Hepatic stellate cell (primary cell): Measurements from ENCODE around the gene WRNIP1.
A peak's percentile ranks its signal among the peaks of the same experiment; 100 is the strongest.

Experiments used
- DNase-seq: peaks from one replicate; pipeline ENCODE4 v3.0.0; 2011; ENCODE audit warnings: low spot score

The WRNIP1 gene

GRCh38 chr6:2807342-2808090, 42.3 kb downstream of the WRNIP1 start:
- peak; percentile 40 for DNase-seq

GRCh38 chr6:2809015-2809414, 43.8 kb downstream of the WRNIP1 start:
- DNase-seq = no peak

DNA sequence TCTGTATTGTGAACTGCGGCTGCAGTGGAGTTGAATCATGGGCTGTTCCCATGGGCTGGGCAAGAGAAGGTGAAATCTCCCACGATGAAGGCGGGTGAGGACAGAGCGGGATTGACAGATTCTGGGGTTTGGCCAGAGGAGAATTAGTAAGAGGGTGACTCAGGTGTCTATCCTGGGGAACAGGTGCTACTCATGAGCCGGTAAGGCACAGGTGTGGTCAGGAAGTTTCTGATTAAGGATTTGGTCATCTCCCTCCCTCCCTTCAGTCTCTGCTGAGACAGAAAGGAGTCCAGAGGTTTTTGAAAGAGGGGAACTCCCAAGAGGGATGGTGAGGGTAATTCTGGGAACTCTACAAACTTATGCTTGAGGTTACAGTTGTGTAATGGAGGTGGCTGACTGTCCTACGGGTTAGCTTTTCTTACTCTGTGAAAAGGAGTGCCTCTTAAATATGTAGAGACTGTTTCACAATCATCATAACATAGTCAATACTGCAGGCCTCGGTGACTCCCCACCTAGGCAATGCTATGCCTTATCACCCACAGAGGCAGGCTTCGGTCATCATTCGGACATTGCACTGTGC, 45.0 kb downstream of the WRNIP1 start:
- DNase-seq = no peak

GRCh38 chr6:2812695-2813094, 47.5 kb downstream of the WRNIP1 start:
- DNase-seq = no peak

- no peak for DNase-seq
Measured at GRCh38 chr6:2816158-2816557, 51.0 kb downstream of the WRNIP1 start.

DNA sequence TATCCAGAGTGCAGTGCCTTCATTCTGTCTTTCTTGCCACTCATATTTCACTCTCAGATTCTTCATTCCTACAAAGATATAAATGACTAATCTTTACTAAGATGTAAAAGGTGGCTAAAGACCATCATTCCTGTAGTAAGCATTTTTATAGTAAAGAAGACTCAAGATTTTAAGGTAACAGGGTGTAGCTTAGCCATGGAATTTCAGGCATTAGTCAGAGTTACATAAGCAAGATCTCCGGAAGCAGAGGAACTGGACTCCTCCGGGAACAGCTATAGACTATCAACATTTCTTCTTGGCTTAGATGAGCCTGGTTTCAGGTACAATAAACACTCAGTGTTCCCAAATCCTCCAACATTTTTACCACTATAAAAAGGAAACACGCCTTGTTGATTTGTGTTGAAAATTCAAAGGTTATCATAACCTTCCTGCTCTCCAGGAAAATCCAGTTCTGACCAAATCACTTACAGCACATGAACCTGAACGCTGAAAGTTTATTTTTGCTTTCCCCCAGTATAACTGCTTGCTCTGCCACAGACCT, 52.8 kb downstream of the WRNIP1 start:
- peak; percentile 45 for DNase-seq

DNA sequence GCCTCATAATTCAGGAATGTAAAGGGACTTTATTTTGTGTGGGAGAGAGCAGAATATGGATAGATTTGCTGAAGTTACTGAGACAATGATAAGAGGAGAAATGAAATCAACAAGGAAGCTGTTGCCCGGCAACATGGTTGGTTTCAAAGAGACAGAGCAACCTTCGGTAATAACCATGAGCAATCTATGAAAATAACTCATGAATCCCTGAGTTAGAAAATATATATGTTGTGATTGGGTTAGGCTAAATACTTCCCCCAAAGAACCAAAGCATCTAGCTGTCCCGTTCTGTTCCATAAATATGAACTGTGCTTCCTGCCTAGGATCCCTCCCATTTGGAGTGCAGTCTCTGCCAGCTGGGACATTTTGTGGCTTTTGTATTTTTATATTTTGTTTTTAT, 53.4 kb downstream of the WRNIP1 start:
- peak; percentile 48 for DNase-seq

- DNase-seq = no peak
Measured at GRCh38 chr6:2819115-2819514, 53.9 kb downstream of the WRNIP1 start.

DNA sequence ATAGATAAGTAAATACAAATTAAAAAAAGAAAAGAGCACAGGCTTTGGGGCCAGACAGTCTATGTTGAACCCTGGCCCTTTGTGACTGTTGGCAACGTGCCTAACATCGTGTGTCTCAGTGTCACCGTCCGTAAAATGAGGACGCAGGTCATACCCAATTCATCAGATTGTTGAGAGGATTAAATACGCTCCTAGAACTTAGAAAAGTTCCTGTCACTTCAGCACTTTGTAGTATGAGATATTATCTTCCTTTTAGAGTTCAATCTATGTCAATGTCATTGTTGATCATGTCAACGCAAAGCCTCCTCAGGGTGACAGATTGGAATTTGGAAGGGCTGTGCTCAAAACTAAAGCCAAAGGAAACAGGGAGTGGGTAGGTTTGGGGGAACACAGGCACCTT, 54.8 kb downstream of the WRNIP1 start:
- no peak for DNase-seq

DNA sequence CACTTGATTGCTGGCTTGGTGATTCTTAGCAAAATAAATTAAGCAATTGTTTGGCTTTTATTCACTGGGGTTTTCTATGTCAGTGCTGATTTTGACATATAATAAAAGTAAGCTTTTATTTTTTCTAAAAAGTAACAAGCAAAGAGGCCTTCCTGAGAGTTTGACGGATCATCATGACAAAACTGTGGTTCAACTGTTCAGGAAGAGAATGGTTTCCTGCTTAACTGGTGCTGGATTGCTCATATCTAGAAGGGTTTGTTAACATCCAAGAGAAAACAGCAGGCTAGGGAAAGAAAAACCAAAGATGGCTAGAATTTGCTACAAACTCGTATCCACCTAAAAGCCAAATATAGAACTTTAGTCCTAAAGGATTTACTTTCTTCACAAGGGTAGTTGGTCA, 55.2 kb downstream of the WRNIP1 start:
- no peak for DNase-seq

GRCh38 chr6:2821554-2821953, 56.4 kb downstream of the WRNIP1 start:
- no peak for DNase-seq

- no peak for DNase-seq
Measured at GRCh38 chr6:2823104-2823850, 58.1 kb downstream of the WRNIP1 start.

DNA sequence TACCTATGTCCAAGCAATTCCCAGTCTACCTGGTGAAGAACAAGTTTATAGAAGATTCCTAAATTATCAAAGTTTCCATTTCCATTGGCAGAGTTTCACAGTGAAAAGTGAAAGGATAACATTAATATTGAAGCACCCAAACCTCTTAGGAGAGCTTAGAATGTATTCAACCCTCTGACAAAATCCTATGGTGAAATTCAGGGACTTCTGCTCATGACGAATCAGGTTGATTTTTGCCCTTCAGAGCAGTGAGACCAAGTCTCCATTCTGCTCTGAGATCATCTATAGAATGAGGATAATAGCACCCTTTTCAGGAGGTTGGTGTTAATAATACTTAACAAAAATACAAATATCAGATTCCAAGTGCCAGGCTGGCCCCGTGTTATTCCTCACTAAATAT, 60.9 kb downstream of the WRNIP1 start:
- no peak for DNase-seq

DNA sequence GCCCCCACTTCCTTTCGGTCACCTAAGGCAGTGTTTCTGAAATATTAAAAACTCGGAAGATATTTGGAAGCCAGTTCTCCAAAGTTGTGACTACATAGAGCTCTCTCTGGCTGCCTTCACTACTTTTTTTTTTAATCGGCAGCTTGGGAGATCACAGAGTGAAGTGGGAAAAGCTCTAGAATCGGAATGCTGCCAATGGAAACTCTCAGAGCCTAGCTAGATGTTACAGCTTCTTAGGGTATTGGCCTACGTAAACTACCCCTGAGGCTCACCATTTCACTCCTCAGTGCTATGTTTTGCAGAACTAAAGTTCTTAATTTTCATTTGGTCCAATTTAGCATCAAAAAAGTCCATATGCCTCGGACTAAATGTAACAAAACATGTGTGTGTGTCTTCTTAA, 61.9 kb downstream of the WRNIP1 start:
- no peak for DNase-seq

- no peak for DNase-seq
Measured at GRCh38 chr6:2828629-2829028, 63.4 kb downstream of the WRNIP1 start.

- no peak for DNase-seq
Measured at GRCh38 chr6:2829253-2829652, 64.1 kb downstream of the WRNIP1 start.

GRCh38 chr6:2830183-2830582, 65.0 kb downstream of the WRNIP1 start:
- no peak for DNase-seq

GRCh38 chr6:2831392-2831791, 66.2 kb downstream of the WRNIP1 start:
- DNase-seq = no peak

DNA sequence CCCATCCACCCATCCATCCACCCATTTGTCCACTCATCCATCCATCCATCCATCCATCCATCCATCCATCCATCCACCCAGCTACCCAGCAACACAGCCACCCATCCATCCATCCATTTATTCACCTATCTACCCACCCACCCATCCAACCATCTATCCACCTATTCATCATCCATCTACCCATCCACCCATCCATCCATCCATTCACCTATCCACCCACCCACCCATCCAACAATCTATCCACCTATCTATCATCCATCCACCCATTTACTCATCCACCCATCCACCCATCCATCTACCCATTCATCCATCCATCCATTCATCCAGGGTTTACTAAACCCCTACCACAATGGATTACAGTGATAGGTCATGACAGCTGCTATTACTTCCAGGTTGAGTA, 69.1 kb downstream of the WRNIP1 start:
- DNase-seq = no peak
